NCI-H1048 (cell line): Measurements from ENCODE around the gene CDK17.

Experiments used
- DNase-seq: peaks from one replicate; lab custom pipeline; 2025; lab: John Stamatoyannopoulos, UW

The CDK17 gene

DNA sequence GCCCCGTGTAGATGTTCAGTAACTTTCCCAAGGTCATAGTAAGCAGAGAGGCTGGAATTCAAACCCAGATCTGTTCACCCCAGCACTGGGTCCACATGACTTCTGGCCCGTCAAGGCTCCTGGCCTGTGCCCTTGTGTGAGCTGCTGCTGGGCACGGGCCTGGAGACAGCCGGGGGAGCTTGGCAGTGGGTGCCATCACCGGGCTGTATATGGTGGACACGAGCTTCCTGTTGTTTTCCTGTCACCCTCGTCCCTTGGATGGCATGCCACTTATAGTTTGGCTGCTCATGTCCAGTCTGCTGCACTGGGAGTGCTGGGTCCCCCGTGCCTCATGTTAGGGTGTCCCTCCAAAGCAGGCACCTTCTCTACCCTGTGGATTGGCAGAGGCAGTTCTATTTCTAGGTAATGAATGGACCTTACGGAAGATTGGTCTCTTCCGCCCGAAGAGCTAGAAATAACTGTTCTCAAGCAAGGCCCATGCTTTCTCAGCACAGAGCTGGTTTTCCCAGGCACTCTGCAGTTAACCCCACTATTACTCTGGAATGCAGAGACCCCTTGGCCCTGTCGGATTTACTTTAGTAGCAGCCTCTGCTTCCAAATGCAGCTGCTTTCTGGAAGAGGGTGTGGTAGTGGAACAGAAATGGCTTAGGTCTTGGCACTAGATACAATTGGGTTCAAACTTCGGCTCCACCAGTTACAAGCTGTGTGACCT lies 161.7 kb downstream of the CDK17 start:
- no peak for DNase-seq

GRCh38 chr12:96237465-96238077 lies 162.7 kb downstream of the CDK17 start:
- DNase-seq = no peak

DNA sequence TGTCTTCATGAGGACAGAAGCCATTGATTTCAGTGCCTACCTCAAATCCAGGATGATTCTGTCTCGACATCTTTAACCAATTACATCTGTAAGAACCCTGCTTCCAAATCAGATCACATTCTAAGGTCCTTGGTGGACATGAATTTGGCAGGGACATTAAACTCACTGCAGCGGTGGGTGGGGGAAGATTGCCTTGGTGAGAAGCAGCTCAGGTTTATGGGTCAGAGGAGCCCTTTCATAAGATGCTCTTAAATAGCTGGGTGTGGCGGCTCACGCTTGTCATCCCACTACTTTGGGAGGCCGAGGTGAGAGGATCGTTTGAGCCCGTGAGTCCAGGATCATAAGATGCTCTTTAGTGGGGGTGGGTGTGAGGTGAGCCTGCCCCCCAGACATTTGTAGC lies 163.2 kb downstream of the CDK17 start:
- no peak for DNase-seq

- no peak for DNase-seq
These were observed 163.9 kb downstream of the CDK17 start for GRCh38 chr12:96236221-96236822.

DNA sequence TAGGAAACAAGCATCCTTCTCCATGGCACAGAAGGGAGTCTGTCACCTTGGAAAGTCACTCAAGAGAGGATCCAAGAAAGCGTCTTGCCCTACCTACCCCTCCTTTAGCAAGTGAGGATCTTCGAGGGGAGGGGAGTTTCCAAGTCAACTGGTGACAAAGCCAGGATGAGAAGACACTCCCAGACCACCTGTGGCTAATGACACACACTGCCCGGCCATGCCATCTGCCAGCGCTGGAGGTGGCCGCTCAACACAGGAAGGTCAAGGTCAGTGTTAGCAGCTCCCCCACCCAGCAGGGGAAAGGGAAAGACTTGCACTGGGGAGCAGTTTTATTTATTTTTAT lies 164.8 kb downstream of the CDK17 start:
- DNase-seq = no peak

GRCh38 chr12:96234591-96235483 lies 165.4 kb downstream of the CDK17 start:
- DNase-seq = no peak

GRCh38 chr12:96233939-96234461 lies 166.2 kb downstream of the CDK17 start:
- DNase-seq = no peak

DNA sequence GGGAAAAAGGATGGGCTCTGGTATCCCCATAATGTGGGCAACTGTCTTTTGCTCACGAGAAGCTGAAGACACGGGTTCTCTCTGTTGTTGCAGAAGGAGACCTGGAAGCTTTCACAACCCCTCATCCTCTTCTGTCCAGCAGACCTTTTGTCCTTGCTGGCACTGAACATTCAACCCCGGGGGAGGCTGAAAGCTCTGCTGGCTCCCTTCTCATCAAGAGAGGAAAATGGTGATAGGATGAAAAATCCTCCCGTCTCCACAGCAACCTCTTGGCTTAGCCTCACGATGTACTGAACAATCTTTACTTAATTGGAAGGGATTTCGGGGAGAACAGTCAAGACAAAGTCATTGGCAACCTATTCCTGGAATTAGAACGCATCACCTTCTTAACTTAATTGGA lies 167.1 kb downstream of the CDK17 start:
- DNase-seq = no peak

DNA sequence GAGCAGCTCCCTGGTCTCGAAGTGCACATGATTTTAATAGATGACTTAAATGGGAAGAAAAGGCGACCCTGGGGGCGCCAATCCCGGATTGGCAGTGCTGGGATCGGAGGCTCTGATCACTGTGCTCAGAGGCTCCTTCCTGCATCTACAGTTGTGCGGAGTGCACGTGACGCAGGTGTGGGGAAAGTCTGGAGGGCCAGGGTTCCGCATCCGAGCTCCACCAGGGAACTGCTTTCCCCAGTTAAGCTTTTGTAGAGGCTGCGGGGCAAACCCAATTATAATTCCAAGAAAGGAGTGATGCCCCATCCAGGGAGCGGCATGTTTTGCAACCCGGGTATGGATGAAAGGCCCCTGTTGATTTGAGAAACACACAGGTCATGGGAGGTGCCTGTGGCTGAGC lies 169.6 kb downstream of the CDK17 start:
- DNase-seq = no peak

- DNase-seq = no peak
These were observed 171.5 kb downstream of the CDK17 start for GRCh38 chr12:96228566-96229248.
